GM12892 (cell line): ENCODE results near the gene SLC16A3. TPM values are rescaled to one million over a fixed set of nuclear protein-coding genes. Genes with fewer than 3 reads are reported as not detected.
"Not testable (repeated sequence)": the region's sequence is repeated elsewhere in the genome, so short reads cannot be mapped to it uniquely, and the experiment has no call there.

Experiments
- DNase-seq: peaks from one replicate; pipeline ENCODE4 v3.0.0; 2011; ENCODE audit not compliant: insufficient read length
- FAIRE-seq: peaks from 2 replicates; lab custom pipeline; 2011; peaks lifted over from hg19 to GRCh38; lab: Jason Lieb, UNC
- POLR2A ChIP-seq: IDR thresholded peaks from 2 replicates; pipeline ENCODE4 v1.6.1; 2011; ENCODE audit warnings: low read depth, low read length, control low read depth
- POLR2AphosphoS5 ChIP-seq: IDR thresholded peaks from 2 replicates; pipeline ENCODE4 v1.6.1; 2011; ENCODE audit warnings: low read depth, low read length, control low read depth
- TAF1 ChIP-seq: IDR thresholded peaks from 2 replicates; pipeline ENCODE4 v1.6.1; 2011; ENCODE audit warnings: low read depth, mild to moderate bottlenecking, control low read depth, low read length, borderline replicate concordance
- polyA plus RNA-seq: library from polyadenylated mRNA; unstranded; fragments of >200 nt; gene quantifications from one replicate; pipeline ENCODE4 v1.2.1, GENCODE V29; 2012; ENCODE audit warnings: missing spikeins, inconsistent platforms; ENCODE audit not compliant: missing spikeins

SLC16A3 gene
- 56.1 TPM for polyA plus RNA-seq

- FAIRE-seq: peak; percentile 95
- TF ChIP-seq POLR2A (peak; percentile 98), POLR2AphosphoS5 (peak; percentile 91), TAF1 (peak; percentile 80)
- DNase-seq: peak; percentile 89
Observed at GRCh38 chr17:82228842-82229697, at the start of gene SLC16A3. Gene SLC16A3 (plus strand): TSS chr17:82229042. CDS start chr17:82236009, 6,967 bp downstream.

DNA sequence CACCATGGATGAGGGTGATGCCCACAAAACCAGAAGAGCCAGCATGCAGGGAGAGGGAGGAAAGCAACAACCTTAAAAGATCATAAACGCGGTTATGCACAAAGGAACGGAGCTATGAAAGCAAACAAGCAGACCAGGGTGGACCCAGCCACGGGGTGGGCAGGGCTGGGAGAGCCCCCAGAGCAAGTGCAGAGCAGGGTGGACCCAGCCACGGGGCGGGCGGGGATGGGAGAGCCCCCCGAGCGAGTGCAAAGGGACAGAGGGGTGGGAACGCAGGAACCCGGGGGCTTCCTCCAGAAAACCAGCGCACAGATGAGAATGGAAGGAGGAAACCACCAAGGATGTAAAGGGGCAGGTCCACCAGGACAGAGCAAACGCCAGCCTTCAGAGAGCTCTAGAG lies 49.4 kb upstream of the SLC16A3 start:
- FAIRE-seq: no peak
- TF ChIP-seq POLR2AphosphoS5 (no peak), POLR2A (no peak), TAF1 (no peak)
- no peak for DNase-seq

DNA sequence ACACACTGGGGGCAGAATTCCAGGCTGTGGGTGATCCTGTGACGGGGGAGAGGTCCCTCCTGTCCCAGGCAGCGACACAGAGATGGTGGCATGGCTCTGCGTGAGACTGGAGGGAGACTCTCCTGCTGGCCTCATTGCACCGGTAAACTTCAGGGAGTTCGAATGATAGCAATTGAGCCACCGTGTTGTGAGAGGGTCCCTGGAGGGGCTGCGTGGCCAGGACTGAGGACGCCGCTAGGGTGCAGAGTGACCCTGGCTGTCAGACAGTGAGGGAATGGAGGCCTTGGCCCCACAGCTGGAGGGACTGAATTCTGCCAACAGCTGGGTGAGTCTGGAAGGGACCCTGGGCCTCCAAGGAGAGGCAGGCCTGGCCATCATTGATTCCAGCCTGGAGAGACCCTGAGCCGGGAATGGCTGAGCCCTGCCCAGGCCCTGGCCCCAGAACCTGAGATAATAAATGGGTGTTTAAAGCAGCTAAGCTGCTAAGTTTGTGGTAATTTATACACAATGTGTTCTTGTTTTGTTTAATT lies 48.8 kb upstream of the SLC16A3 start:
- DNase-seq (no peak), FAIRE-seq (no peak)

GRCh38 chr17:82180776-82181528 lies 47.9 kb upstream of the SLC16A3 start:
- no peak for TF ChIP-seq POLR2AphosphoS5
- TF ChIP-seq TAF1: no peak
- TF ChIP-seq POLR2A: no peak
- FAIRE-seq (no peak), DNase-seq (no peak)

More for the DNA sequence above, 48.8 kb upstream of the SLC16A3 start:
- no peak for TF ChIP-seq POLR2A
- TF ChIP-seq TAF1: no peak
- no peak for TF ChIP-seq POLR2AphosphoS5

DNA sequence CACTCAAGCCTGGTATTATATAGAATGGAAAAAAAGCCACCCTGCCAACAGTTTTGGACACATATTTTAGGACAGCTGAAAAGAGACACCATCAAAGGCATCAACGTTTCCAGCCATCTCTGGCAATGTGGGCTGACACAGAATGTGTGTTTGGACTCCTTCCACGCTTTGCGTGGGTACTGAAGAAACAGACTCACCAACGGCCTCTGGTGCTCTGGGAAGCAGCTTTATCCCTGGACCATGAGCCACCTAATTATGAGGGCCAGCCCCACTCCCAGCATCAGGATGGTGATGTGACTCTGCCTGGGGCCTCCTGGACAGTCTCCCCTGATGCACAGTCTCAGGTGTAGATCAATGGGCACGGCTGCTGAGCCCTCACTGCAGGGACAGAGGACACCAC lies 44.1 kb upstream of the SLC16A3 start:
- TF ChIP-seq POLR2AphosphoS5 (no peak), TAF1 (no peak), POLR2A (no peak)
- FAIRE-seq (no peak), DNase-seq (no peak)

DNA sequence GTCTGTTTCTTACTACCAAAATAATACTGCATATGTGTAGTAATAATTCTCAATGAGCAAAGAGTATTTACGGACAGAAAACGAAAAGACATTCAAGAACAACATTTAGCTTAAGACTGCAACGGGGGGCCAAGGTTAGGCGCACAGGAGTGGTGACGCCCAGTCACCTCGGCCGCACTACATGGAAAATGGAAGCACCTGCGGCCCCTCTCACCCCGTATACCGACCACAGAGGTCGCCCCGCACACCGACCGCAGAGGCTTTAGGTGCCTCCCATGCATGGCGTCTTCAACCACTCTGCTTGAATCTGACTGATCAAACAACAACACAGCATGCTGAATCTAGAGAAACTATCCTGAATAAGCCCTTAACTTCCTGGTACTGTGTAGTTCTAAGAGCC lies 42.6 kb upstream of the SLC16A3 start:
- DNase-seq: no peak
- TF ChIP-seq POLR2A (no peak), TAF1 (no peak), POLR2AphosphoS5 (no peak)
- no peak for FAIRE-seq

DNA sequence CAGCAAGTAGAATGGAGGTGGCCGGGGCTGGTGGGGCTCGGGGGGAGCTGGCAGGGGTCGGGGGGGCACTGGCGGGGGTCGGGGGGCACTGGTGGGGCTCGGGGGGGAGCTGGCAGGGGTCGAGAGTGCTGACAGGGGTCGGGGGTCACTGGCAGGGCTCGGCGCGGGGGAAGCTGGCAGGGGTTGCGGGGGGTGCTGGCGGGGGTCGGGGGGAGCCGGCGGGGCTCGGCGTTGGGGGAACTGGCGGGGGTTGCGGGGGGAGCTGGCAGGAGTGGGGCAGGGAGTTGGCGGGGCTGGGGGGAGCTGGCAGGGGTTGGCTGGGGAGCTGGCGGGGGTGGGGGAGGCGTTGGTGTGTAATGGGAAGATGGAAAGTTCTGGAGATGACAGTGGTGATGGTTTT lies 41.3 kb upstream of the SLC16A3 start:
- DNase-seq (no peak), FAIRE-seq (no peak)
- TF ChIP-seq TAF1 (no peak), POLR2AphosphoS5 (no peak), POLR2A (no peak)

DNA sequence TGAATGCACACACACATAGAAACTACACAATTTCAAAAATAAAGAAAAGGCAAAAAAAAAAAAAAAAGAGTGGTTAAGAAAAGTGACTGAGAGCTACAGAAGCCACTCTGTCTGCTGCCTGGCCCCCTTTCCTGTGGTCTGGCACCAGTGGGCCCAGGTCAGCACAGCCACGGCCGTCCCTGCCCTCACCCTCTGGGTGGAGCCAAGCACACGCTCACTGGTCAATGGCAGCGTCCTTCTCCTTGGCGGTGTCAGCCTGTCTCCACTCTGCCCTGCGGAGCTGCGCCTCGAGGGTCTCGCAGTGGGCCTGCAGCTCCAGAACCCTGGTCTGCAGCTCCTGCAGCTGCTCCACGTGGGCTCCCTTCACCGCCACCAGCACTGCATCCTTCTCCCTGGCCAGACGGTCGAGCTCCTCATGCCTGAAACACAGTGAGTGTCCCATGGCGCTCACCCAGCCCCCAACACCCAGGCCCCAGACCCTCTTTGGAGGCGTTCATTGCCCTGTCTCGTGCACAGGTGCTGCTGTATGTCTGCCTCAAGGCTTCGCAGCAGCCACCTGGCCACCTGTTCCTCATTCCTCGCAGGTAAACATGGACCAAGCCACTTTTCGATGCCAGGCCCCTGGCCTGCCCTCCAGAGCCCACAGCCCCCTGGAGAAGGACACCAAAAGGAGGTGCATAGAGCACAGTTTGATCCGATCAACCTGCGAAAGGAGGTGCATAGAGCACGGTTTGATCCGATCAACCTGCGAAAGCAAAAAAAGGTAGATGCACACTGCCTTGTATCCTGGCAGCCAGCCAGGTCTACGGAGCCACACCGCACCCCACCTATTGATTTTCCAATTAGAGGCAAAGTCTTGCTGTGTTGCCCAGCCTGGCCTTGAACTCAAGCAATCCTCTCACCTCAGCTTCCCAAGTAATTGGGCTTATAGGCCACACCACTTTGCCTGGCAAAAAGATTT lies 40.6 kb upstream of the SLC16A3 start:
- no peak for FAIRE-seq
- no peak for DNase-seq
- TF ChIP-seq POLR2AphosphoS5: no peak
- no peak for TF ChIP-seq POLR2A
- no peak for TF ChIP-seq TAF1

- DNase-seq, FAIRE-seq: not testable (repeated sequence)
Observed at GRCh38 chr17:82193050-82193449, 35.8 kb upstream of the SLC16A3 start.

GRCh38 chr17:82193520-82194220 lies 35.2 kb upstream of the SLC16A3 start:
- DNase-seq (no peak), FAIRE-seq (peak; percentile 81)
- TF ChIP-seq POLR2AphosphoS5 (no peak), TAF1 (no peak), POLR2A (no peak)
